Body of pancreas (tissue), 4 donors: ENCODE data around the gene P3H2.

Experiments used
- POLR2A ChIP-seq, 3 donors: fragments of 450-650 bp; IDR thresholded peaks; one replicate each; pipeline ENCODE4 v1.6.1; 2016; ENCODE audit warnings: antibody characterized with exemption in 3 of 3, mild to moderate bottlenecking in 2 of 3
- TF ChIP-seq, protein P1 (sequence below), 7 experiments: fragments of 450-650 bp in 4 of 7; fragments of 200-600 bp in 3 of 7; sonication (generic) in 3 of 7; IDR thresholded peaks; one replicate each; pipeline ENCODE4 v1.5.1; 2016 to 2019; ENCODE audit warnings: antibody characterized with exemption in 7 of 7

DNA sequence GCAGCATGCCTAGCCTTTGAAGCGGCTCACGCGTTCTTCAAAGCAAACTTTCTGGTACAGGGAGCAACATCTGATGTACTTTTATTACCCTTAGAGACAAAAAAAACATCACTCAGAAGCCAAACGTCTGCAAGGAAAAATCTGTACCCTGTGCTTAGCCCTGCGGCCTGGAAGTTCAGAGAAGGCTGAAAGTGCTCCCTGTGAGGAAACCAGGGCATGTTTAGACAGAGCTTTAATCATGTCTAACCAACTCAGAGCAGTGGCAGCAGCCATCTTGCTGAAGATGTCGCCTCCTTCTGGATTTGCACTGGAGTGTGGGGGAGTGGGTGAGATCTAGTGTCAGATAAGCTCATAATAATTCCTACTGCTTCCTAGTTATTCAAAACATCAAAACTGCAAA is 170.4 kb downstream of the P3H2 start:
- TF ChIP-seq, protein P1, sequence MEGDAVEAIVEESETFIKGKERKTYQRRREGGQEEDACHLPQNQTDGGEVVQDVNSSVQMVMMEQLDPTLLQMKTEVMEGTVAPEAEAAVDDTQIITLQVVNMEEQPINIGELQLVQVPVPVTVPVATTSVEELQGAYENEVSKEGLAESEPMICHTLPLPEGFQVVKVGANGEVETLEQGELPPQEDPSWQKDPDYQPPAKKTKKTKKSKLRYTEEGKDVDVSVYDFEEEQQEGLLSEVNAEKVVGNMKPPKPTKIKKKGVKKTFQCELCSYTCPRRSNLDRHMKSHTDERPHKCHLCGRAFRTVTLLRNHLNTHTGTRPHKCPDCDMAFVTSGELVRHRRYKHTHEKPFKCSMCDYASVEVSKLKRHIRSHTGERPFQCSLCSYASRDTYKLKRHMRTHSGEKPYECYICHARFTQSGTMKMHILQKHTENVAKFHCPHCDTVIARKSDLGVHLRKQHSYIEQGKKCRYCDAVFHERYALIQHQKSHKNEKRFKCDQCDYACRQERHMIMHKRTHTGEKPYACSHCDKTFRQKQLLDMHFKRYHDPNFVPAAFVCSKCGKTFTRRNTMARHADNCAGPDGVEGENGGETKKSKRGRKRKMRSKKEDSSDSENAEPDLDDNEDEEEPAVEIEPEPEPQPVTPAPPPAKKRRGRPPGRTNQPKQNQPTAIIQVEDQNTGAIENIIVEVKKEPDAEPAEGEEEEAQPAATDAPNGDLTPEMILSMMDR (IDR thresholded peaks at IDR 0.05) = no peak
- TF ChIP-seq POLR2A (IDR thresholded peaks at IDR 0.05) = no peak
